TTC549 (cell line): Measurements from ENCODE around the gene ITGB3BP.

Experiments
- FAIRE-seq: peaks from 2 replicates; lab custom pipeline; 2012; peaks lifted over from hg19 to GRCh38; lab: Jason Lieb, UNC

The ITGB3BP gene

DNA sequence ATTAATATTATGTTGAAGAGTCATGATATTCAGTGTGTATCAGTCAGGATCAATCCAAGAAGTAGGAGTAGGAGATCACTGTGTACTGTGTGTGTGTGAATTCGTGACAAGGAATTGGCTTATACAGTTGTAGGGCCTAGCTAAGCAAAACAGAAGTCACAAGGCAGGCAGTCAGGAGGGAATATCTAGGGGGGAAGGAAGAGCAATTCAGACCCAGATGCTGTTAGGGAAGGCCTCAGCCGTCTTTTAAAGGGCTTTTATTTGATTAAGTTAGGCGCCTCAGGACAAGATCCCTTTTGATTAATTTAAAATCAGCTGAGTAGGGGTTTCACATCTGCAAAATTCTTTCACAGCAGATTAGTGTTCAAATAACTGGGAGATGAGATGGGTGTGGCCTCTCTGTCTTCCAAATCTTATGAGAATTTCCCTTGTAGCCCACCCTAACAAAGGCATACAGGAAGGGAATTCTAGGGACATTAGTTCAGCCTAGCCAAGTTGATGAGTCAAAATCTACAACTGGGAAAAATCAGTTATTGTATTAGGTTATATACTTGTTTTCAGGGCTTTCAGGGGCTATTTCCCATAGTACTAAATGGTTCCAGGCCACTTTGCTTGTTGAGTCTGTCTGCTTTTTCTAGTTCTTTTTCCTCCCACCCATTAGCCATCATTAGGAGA lies 108.2 kb downstream of the ITGB3BP start:
- FAIRE-seq = no peak

DNA sequence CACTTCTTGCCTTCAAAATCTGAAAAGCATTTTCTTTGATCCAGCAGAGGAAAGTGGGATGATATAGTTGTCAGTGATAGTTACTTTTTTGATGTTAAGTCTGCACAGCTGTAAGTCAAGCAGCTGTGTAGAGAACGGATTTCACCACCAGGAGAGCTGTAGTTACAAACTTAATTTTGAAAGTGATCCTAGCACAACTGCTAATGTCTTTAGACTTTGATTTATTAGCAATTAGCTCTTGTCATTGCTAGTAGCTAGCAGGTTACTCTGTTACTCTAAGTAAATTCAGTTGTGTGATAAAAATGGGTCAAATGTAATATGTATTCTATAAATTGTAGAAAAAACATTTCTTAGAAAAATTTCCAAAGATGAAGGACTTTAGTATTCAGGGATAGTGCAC lies 109.6 kb downstream of the ITGB3BP start:
- no peak for FAIRE-seq

DNA sequence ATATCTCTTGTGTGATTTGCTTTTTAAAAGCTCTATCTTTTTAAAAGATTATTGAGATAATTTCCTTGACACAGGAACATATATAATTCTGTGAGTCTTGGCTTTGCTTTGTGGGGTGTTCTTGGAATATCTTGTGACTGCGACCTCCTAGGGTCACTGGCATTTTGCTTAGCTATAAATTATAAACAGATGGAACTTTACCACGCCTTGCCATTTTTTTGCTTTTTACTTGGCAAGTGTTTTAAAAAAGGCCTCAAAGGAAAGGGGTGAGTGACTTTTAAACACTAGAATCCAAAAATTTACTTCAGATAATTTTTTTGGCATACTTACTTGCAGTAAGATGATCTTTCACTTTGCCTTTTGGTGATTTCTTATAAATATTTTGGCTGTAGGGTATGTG lies 112.0 kb downstream of the ITGB3BP start:
- no peak for FAIRE-seq

DNA sequence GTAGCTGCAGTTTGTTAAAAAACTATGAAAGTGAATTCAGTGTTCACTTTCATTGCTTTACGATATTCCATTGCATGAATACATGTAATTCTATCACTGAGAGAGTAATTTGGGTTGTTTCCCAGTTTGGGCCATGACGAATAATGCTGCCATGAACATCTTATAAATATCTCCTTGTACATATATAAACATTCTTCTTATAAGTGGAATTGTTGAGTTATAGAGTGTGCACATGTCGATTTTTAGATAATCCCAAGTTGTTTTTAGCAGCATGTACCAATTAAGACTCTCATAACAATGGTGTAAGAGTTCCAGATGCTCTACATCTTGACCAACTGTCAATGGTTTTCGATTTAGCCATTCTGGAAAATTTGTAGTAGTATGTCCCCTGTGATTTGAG lies 114.7 kb downstream of the ITGB3BP start:
- no peak for FAIRE-seq

DNA sequence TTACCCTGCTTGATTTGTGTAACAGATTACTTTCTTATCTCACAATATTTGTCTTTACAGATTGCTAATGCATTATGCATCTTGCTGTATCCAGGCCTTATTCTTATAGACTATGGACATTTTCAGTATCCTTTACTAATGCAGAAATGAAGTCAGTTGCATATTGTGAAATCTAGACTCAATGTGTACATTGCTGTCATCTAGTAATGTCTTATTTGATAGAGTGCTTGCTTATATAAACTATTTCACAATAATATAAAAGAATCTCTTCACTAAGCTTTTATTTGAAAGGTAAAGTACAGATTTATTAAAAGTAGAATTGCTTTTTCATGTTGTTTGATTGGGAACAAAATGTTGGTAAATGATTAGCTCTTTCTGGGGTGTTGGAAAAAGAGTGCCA lies 116.0 kb downstream of the ITGB3BP start:
- FAIRE-seq = no peak

DNA sequence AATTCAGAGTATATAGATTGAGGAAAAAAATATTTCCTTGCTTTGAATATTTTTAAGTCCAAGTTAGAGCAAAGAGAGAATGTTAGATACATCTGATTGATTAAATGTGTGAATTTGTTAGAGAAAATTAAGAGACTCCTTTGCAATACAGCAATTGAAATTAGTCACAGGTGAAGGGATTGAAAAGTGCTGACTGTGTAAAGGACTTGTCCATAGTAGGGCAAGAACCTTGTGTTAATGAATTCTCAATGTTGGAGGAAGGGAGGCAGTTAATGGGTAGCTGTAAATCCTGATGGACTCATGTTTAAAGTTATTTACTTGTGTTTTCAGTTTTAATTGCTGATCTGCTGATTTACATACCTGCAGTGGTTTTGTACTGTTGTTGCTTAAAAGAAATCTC lies 117.0 kb downstream of the ITGB3BP start:
- FAIRE-seq = no peak

DNA sequence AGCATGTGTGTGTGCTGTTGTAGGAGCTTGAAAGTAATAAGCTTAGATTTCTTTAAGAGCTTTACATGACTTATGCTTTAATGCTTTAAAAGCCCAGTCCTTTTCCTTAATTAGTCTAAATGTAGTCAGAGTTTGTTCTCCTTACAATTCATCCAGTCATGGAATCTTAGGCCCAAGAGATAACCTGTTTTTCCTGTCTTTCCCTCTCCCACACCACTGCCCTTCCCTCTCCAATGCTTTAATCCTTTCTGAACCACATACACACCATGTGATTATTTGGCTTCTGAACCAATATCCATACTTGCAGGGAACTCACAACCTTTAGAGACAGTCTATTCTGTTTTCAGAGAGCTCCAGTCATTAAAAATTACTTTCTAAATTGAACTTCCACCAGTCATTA lies 118.0 kb downstream of the ITGB3BP start:
- FAIRE-seq = no peak

DNA sequence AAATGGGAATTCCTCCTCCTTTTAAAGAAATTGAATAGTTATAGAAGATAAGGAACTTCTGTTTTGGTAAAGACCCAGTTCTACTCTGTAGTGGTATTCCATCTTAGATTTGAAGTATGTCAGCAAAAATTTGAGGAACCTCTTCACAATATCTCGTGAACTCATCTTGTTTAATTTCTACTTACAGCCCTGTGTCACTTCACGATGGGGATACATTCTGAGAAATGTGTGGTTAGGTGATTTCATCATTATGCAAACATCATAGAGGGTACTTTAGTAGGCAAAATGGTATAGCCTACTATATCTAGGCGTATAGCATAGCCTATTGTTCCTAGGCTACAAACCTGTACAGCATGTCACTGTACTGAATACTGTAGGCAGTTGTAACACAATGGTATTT lies 119.6 kb downstream of the ITGB3BP start:
- FAIRE-seq = no peak

DNA sequence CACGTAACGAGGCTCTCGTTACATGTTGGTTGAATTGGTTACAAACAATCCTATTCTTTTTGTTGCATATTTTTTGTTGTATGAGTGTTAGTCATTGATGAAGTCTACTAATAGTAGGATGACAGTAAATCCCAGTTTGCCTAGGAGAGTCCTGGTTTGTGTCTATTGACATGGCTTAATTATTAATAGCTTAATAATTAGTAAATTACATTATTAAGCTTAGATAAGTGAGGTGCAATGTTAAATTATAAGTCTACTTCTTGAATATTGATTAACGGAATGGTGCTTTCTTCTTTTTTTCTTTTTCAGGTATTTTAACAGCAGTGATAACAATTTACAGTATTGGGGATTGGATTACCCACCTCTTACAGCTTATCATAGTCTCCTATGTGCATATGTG lies 121.1 kb downstream of the ITGB3BP start:
- no peak for FAIRE-seq
